GM12864 (cell line): Measurements from ENCODE around the gene ERH.

ENCODE experiments used
- DNase-seq: peaks from one replicate; pipeline ENCODE4 v3.0.0-alpha.2; 2011; ENCODE audit warnings: low read depth
- H3K4me3 ChIP-seq: 2 replicates; pipeline ENCODE4 v1.5.1; 2011; ENCODE audit warnings: mild to moderate bottlenecking, low read depth, low read length, control low read depth
- CTCF ChIP-seq: IDR thresholded peaks from 2 replicates; pipeline ENCODE4 v1.5.1; 2011; ENCODE audit warnings: low read depth, mild to moderate bottlenecking, moderate library complexity, low read length, control low read depth, inconsistent platforms; ENCODE audit errors: missing control alignments

The ERH gene

DNA sequence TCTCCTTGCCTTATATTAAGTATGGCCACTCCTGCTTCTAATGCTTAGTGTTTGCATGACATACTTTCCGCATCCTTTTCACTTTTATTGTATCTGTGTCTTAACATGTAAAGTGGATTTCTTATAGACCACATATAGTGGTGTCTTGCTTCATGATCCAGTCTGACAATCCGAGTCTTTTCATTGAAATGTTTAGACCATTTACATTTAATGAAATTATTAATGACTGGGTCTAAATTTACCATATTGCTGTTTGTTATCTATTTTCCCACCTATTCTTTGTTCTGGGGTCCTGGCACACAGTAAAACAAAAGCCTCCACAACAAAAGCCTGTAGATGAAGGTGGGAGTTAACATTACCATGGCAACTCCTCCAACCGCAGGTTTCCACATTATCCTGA lies 22.9 kb downstream of the ERH start:
- no peak overlapping the region for H3K4me3 ChIP-seq
- no peak for TF ChIP-seq CTCF
- no peak for DNase-seq

DNA sequence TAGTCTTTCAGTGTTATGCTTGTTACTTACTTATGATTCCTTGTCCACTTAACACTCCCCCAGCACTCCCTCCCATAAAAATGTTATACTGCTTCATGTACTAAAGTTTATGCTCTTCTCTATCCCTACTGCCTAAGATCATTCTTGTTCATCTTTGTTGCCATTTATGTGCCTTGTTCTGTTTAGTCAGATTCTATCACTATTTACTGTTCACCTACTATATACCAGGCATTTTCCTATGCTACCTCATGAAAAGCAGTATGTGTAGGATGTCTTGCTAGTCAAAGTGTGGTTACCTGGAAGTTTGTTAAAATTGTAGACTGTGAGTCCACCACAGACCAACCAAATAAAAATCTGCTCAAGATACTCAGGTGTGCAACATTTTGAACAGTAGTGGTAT lies 23.9 kb downstream of the ERH start:
- no peak for DNase-seq
- no peak for TF ChIP-seq CTCF
- H3K4me3 ChIP-seq: no peak overlapping the region

DNA sequence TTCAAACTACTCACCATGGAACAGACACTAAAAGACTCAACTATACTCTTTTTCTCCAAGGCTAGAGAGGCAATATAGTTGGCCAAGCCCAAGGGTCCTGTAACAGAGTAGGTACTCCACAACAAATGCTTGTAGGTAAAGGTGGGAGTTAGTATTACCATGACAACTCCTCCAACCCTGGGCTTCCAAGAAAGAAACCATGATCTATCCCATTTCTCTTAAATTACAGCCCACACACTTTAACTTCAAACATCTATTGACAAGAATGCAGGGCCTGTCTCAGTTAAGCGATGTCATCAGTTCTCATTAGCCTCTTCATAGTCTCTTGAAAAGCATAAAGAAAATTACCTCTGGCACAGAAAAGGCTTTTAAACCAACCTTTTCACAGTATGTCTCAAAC lies 25.0 kb downstream of the ERH start:
- H3K4me3 ChIP-seq: no peak overlapping the region
- no peak for TF ChIP-seq CTCF
- no peak for DNase-seq

GRCh38 chr14:69372146-69372545 lies 26.0 kb downstream of the ERH start:
- H3K4me3 ChIP-seq: no peak overlapping the region
- TF ChIP-seq CTCF: no peak
- no peak for DNase-seq

DNA sequence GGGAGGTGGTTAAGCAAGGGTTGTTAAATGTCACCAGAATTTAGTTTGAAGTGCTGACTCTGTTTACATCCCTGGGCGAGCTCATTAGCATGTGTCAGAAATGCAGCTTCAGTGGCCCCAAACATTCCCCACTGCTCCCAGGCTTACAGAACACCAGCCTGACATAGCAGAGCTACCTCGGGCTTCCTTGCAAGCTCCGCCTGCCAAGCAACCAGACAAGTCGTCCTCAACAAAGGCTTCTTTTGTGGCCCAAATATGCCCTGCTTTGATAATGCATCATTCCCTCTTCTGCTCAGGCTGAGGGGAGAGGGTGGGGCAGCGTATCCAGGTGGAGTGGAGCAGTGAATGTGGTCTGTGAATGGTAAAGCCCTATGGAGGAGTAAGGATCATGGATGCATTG lies 28.0 kb downstream of the ERH start:
- H3K4me3 ChIP-seq: no peak overlapping the region
- no peak for DNase-seq
- TF ChIP-seq CTCF: no peak

GRCh38 chr14:69368381-69368780 lies 29.7 kb downstream of the ERH start:
- TF ChIP-seq CTCF: no peak
- no peak for DNase-seq
- H3K4me3 ChIP-seq: no peak overlapping the region

DNA sequence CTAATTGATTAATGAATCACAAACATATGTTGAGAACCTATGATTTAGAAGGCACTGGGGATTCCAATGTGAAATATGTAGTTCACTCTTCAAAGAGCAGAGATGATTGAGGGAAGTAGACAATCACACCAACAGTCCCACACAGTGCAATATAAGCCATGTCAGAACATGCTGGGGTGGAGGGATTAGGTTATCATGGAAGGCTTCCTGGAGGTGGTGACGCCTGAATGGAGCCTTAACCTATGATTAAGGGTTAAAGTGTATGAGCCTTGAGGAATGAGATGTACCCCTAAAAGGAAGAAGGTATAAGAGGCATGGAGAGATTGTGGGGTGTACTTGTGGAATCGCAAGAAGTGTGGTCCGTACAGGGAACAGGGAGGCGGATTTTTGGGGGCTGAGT lies 31.3 kb downstream of the ERH start:
- H3K4me3 ChIP-seq: no peak overlapping the region
- no peak for DNase-seq
- TF ChIP-seq CTCF: no peak
